AG10803 (cell line): ENCODE results near the gene LARP7.

Experiments used
- DNase-seq: peaks from one replicate; pipeline ENCODE4 v3.0.0; 2010; ENCODE audit warnings: low read depth
- H3K4me3 ChIP-seq: 2 replicates; pipeline ENCODE4 v1.5.1; 2011; ENCODE audit warnings: mild to moderate bottlenecking, low read length, control low read depth
- TF ChIP-seq, protein P1 (sequence below): conservative IDR thresholded peaks from 2 replicates; pipeline ENCODE4 v1.5.1; 2011; ENCODE audit warnings: mild to moderate bottlenecking, low read length, control low read depth, inconsistent platforms

LARP7 gene

GRCh38 chr4:112706840-112707207, 69.9 kb downstream of the LARP7 start:
- TF ChIP-seq, protein P1, sequence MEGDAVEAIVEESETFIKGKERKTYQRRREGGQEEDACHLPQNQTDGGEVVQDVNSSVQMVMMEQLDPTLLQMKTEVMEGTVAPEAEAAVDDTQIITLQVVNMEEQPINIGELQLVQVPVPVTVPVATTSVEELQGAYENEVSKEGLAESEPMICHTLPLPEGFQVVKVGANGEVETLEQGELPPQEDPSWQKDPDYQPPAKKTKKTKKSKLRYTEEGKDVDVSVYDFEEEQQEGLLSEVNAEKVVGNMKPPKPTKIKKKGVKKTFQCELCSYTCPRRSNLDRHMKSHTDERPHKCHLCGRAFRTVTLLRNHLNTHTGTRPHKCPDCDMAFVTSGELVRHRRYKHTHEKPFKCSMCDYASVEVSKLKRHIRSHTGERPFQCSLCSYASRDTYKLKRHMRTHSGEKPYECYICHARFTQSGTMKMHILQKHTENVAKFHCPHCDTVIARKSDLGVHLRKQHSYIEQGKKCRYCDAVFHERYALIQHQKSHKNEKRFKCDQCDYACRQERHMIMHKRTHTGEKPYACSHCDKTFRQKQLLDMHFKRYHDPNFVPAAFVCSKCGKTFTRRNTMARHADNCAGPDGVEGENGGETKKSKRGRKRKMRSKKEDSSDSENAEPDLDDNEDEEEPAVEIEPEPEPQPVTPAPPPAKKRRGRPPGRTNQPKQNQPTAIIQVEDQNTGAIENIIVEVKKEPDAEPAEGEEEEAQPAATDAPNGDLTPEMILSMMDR = no peak
- no peak overlapping the region for H3K4me3 ChIP-seq
- no peak for DNase-seq
